CD14-positive monocyte (primary cell): ENCODE data around the gene AFG1L. TPM values are rescaled to one million over a fixed set of nuclear protein-coding genes. Genes with fewer than 3 reads are reported as not detected.

Experiments used
- DNase-seq, 3 donors: peaks; one replicate each; pipeline ENCODE4 v3.0.0-alpha.2; 2011 to 2022
- H2AFZ ChIP-seq: 2 replicates; pipeline ENCODE4 v1.6.0; 2012; ENCODE audit warnings: mild to moderate bottlenecking, low read depth, low read length, inconsistent platforms; ENCODE audit not compliant: insufficient read depth, poor library complexity, severe bottlenecking
- H3K27ac ChIP-seq, 2 donors: 1 replicate in 1 of 2; 2 replicates in 1 of 2; pipeline ENCODE4 v1.5.1; 2012 to 2013; ENCODE audit warnings: low read length in 2 of 2, control low read depth in 1 of 2, inconsistent platforms in 1 of 2, low read depth in 1 of 2, mild to moderate bottlenecking in 1 of 2
- H3K27me3 ChIP-seq, 2 donors: one replicate each; pipeline versions ENCODE4 v1.6.0 to v1.6.1; 2011 to 2013; ENCODE audit warnings: low read length in 2 of 2; ENCODE audit not compliant: control insufficient read depth in 2 of 2, insufficient read depth in 2 of 2
- H3K36me3 ChIP-seq, 2 donors: replicated peaks in 1 of 2; 1 replicate in 1 of 2; 2 replicates in 1 of 2; pipeline versions ENCODE4 v1.5.1 to v1.6.1; 2012 to 2013; ENCODE audit warnings: low read length in 2 of 2, control low read depth in 1 of 2, inconsistent platforms in 1 of 2, mild to moderate bottlenecking in 1 of 2; ENCODE audit not compliant: insufficient read depth in 2 of 2, control insufficient read depth in 1 of 2
- H3K4me1 ChIP-seq, 2 donors: 1 replicate in 1 of 2; 2 replicates in 1 of 2; pipeline versions ENCODE4 v1.5.1 to v1.6.1; 2012 to 2013; ENCODE audit warnings: low read length in 2 of 2, control low read depth in 1 of 2, inconsistent platforms in 1 of 2, mild to moderate bottlenecking in 1 of 2, moderate library complexity in 1 of 2; ENCODE audit not compliant: insufficient read depth in 2 of 2, control insufficient read depth in 1 of 2
- H3K4me2 ChIP-seq: replicated peaks from 2 replicates; pipeline ENCODE3; 2012; ENCODE audit warnings: low read length, moderate library complexity, mild to moderate bottlenecking; ENCODE audit not compliant: poor library complexity, severe bottlenecking; ENCODE audit errors: extremely low read depth
- H3K4me3 ChIP-seq, 3 experiments: fragments of 200-600 bp in 1 of 3; sonication (generic) in 1 of 3; replicated peaks in 1 of 3; 1 replicate in 2 of 3; 2 replicates in 1 of 3; pipeline ENCODE4 v1.5.1; 2011 to 2013; ENCODE audit warnings: low read length in 3 of 3, mild to moderate bottlenecking in 3 of 3, control low read depth in 2 of 3, low read depth in 2 of 3, inconsistent platforms in 1 of 3, moderate library complexity in 1 of 3
- H3K79me2 ChIP-seq: 2 replicates; pipeline ENCODE4 v1.6.0; 2012; ENCODE audit warnings: mild to moderate bottlenecking, control low read depth, inconsistent platforms, low read length, moderate library complexity; ENCODE audit not compliant: insufficient read depth
- H3K9ac ChIP-seq: 2 replicates; pipeline ENCODE4 v1.6.0; 2017; ENCODE audit warnings: low read length, mild to moderate bottlenecking; ENCODE audit not compliant: insufficient read depth, poor library complexity, severe bottlenecking
- H3K9me3 ChIP-seq, 2 donors: replicated peaks in 1 of 2; 1 replicate in 1 of 2; 2 replicates in 1 of 2; pipeline versions ENCODE4 v1.5.1 to v1.6.1; 2012 to 2013; ENCODE audit warnings: low read length in 2 of 2, control low read depth in 1 of 2; ENCODE audit not compliant: control insufficient read depth in 1 of 2, insufficient read depth in 1 of 2
- H4K20me1 ChIP-seq: 2 replicates; pipeline ENCODE4 v1.6.0; 2012; ENCODE audit warnings: mild to moderate bottlenecking, low read length, control low read depth, moderate library complexity; ENCODE audit not compliant: insufficient read depth
- H3K27ac Mint-ChIP-seq, 7 donors: one replicate each; pipeline ENCODE4 v1.8.0; 2020; ENCODE audit warnings: mild to moderate bottlenecking in 7 of 7, mixed read lengths in 7 of 7, moderate library complexity in 6 of 7, inconsistent platforms in 2 of 7
- H3K27me3 Mint-ChIP-seq, 3 donors: one replicate each; pipeline ENCODE4 v1.8.0; 2021 to 2022; ENCODE audit warnings: low read depth in 3 of 3, mild to moderate bottlenecking in 3 of 3, mixed read lengths in 3 of 3, moderate library complexity in 3 of 3, inconsistent platforms in 1 of 3
- H3K36me3 Mint-ChIP-seq, 2 donors: one replicate each; pipeline ENCODE4 v1.8.0; 2020; ENCODE audit warnings: mixed read lengths in 2 of 2, inconsistent platforms in 1 of 2, mild to moderate bottlenecking in 1 of 2
- H3K4me1 Mint-ChIP-seq: one replicate; pipeline ENCODE4 v1.8.0; 2020; ENCODE audit warnings: mild to moderate bottlenecking, mixed read lengths
- H3K4me3 Mint-ChIP-seq, 2 donors: one replicate each; pipeline ENCODE4 v1.8.0; 2020; ENCODE audit warnings: mild to moderate bottlenecking in 2 of 2, mixed read lengths in 2 of 2, moderate library complexity in 1 of 2
- H3K9me3 Mint-ChIP-seq, 7 donors: one replicate each; pipeline ENCODE4 v1.8.0; 2020 to 2022; ENCODE audit warnings: mixed read lengths in 7 of 7, mild to moderate bottlenecking in 6 of 7, moderate library complexity in 6 of 7, inconsistent platforms in 2 of 7
- WGBS: methylation state at CpG from one replicate; pipeline ENCODE4 v1.1.5; 2013; ENCODE audit warnings: missing lambda C conversion rate; ENCODE audit not compliant: insufficient coverage; 5-methylcytosine and 5-hydroxymethylcytosine counted together
- intact Hi-C, 2 donors: fragments of 100-400 bp; cut with micrococcal nuclease; formaldehyde crosslinking; loops; one replicate each; pipeline versions ENCODE4 v1.15.0 to v1.15.1; 2023
- polyA plus RNA-seq, 3 donors: library from polyadenylated mRNA; depleted of rRNA in 1 of 3; unstranded in 2 of 3; stranded (reverse) in 1 of 3; fragments of 300-500 nt in 2 of 3; fragments of >200 nt in 1 of 3; fragmentation: Illumina TruSeq in 2 of 3; gene quantifications; 1 replicate in 2 of 3; 2 replicates in 1 of 3; pipeline ENCODE4 v1.2.3, GENCODE V29; 2012 to 2021
- TF ChIP-seq, protein P1 (sequence below): fragments of 200-600 bp; IDR thresholded peaks from one replicate; pipeline ENCODE4 v1.8.0; 2022; ENCODE audit warnings: antibody characterized with exemption, mild to moderate bottlenecking

Gene AFG1L
- polyA plus RNA-seq, 3 donors = 0.95 to 2.8 (median 2.7) TPM

DNA sequence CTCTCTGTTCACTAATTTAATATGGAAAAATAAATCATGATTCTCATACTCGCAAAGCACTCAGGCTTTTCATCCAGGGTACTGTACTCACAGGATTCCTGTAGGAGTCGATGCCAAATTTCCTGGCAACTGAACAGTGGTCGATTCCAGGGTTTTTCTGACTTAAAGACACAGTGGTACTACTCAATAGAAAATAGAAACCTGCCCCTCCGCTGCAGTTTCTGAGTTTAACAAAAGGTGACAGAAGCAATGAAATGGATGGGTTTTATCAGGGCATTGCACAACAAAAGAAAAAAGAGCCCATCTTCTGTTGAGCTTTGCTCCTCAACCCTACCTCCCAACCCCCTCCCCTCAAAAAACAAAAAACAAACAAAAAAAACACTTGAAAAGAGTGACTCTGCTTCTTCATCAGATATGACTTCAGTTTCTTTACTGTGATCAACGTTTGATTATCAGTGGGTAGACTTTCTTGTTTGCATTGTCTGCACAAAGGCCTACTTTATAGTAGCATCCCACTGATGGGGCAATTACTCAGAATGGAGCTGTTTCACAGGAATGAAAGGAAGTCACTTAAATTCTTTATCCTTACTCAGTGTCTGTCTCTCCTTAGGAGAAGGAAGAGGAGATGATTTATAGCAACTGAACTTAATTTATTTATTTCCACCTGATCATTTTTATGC lies 169.7 kb downstream of the AFG1L start:
- H3K27ac ChIP-seq = no peak overlapping the region
- H3K4me3 ChIP-seq = no peak overlapping the region
- Mint-ChIP-seq H3K4me3 (no peak overlapping the region), H3K27ac (no peak overlapping the region), H3K36me3 (peaks cover 0 to 1% of the 10 kb centered on the region in 2 donors), H3K9me3 (peaks cover 0 to 4% (median 0%) of the 10 kb centered on the region in 7 donors), H3K4me1 (peaks cover 8% of the 10 kb centered on the region), H3K27me3 (peaks cover 0 to 1% (median 0%) of the 10 kb centered on the region in 3 donors)
- no peaks in the 10 kb centered on the region for H3K9me3 ChIP-seq
- no peak overlapping the region for H3K9ac ChIP-seq
- H3K79me2 ChIP-seq = no peaks in the 10 kb centered on the region
- TF ChIP-seq, protein P1, sequence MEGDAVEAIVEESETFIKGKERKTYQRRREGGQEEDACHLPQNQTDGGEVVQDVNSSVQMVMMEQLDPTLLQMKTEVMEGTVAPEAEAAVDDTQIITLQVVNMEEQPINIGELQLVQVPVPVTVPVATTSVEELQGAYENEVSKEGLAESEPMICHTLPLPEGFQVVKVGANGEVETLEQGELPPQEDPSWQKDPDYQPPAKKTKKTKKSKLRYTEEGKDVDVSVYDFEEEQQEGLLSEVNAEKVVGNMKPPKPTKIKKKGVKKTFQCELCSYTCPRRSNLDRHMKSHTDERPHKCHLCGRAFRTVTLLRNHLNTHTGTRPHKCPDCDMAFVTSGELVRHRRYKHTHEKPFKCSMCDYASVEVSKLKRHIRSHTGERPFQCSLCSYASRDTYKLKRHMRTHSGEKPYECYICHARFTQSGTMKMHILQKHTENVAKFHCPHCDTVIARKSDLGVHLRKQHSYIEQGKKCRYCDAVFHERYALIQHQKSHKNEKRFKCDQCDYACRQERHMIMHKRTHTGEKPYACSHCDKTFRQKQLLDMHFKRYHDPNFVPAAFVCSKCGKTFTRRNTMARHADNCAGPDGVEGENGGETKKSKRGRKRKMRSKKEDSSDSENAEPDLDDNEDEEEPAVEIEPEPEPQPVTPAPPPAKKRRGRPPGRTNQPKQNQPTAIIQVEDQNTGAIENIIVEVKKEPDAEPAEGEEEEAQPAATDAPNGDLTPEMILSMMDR = no peak
- no peaks in the 10 kb centered on the region for H3K4me1 ChIP-seq
- 100% methylated on average over 1 of the region's 5 CpGs for WGBS
- intact Hi-C loops = no loop called here
- no peaks in the 10 kb centered on the region for H3K36me3 ChIP-seq
- DNase-seq = no peak
- no peak overlapping the region for H2AFZ ChIP-seq
- no peaks in the 10 kb centered on the region for H3K27me3 ChIP-seq
- no peaks in the 10 kb centered on the region for H4K20me1 ChIP-seq
- H3K4me2 ChIP-seq = no peak overlapping the region

DNA sequence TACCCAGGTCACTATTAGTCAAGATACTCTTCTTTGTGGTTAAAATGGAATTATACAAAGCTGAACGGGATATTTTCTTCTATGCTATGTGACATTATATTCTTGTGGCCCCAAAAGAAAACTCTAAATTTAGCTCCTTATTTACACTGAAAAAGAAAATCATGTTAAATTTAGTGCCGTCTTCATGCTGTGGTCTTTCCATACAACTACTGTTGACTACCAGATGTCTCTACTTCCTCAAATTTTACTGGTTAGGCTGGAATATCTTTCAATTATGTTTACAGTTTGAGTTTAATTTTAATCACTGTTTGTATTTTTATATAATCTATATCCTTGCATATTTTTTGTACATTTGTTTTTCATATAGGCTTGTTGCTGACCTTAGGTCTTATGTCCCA lies 170.2 kb downstream of the AFG1L start:
- H3K9ac ChIP-seq = no peak overlapping the region
- intact Hi-C loops = no loop called here
- no peak overlapping the region for H3K27ac Mint-ChIP-seq
- H3K27me3 ChIP-seq = no peaks in the 10 kb centered on the region
- no peak for DNase-seq
- WGBS = no CpG with 5 or more reads among the region's 2 CpGs
- H3K4me1 ChIP-seq = no peaks in the 10 kb centered on the region
- no peak overlapping the region for H3K27ac ChIP-seq
- H4K20me1 ChIP-seq = no peaks in the 10 kb centered on the region
- peaks cover 8% of the 10 kb centered on the region for H3K4me1 Mint-ChIP-seq
- H3K27me3 Mint-ChIP-seq = peaks cover 0 to 1% (median 0%) of the 10 kb centered on the region in 3 donors
- H3K36me3 ChIP-seq = no peaks in the 10 kb centered on the region
- TF ChIP-seq, protein P1 = no peak
- peaks cover 0 to 4% (median 0%) of the 10 kb centered on the region in 7 donors for H3K9me3 Mint-ChIP-seq
- no peak overlapping the region for H2AFZ ChIP-seq
- no peaks in the 10 kb centered on the region for H3K79me2 ChIP-seq
- no peak overlapping the region for H3K4me2 ChIP-seq
- no peak overlapping the region for H3K4me3 ChIP-seq
- no peaks in the 10 kb centered on the region for H3K9me3 ChIP-seq
- H3K4me3 Mint-ChIP-seq = no peak overlapping the region
- peaks cover 0 to 1% of the 10 kb centered on the region in 2 donors for H3K36me3 Mint-ChIP-seq
